ENCODE measurements around the gene GOSR1. TPM values are rescaled to one million over a fixed set of nuclear protein-coding genes. Genes with fewer than 3 reads are reported as not detected.

The GOSR1 gene
- total and polyA plus RNA-seq, 2 donors (not counting 1 experiment from before 2014, with no cell fraction given), result 19.1 to 66.6 TPM

GRCh38 chr17:30557916-30558685 lies 80.9 kb downstream of the GOSR1 start:
- Mint-ChIP-seq H3K27ac (no peak overlapping the region), H3K9me3 (ENCODE audit: insufficient read depth) (no peaks in the 10 kb centered on the region), H3K27me3 (no peaks in the 10 kb centered on the region), H3K4me3 (no peak overlapping the region), H3K4me1 (peaks cover 8% of the 10 kb centered on the region)
- TF ChIP-seq, protein P1, sequence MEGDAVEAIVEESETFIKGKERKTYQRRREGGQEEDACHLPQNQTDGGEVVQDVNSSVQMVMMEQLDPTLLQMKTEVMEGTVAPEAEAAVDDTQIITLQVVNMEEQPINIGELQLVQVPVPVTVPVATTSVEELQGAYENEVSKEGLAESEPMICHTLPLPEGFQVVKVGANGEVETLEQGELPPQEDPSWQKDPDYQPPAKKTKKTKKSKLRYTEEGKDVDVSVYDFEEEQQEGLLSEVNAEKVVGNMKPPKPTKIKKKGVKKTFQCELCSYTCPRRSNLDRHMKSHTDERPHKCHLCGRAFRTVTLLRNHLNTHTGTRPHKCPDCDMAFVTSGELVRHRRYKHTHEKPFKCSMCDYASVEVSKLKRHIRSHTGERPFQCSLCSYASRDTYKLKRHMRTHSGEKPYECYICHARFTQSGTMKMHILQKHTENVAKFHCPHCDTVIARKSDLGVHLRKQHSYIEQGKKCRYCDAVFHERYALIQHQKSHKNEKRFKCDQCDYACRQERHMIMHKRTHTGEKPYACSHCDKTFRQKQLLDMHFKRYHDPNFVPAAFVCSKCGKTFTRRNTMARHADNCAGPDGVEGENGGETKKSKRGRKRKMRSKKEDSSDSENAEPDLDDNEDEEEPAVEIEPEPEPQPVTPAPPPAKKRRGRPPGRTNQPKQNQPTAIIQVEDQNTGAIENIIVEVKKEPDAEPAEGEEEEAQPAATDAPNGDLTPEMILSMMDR (IDR thresholded peaks at IDR 0.05), result no peak
- no peak for TF ChIP-seq EZH2 (IDR thresholded peaks at IDR 0.05; ENCODE audit: borderline replicate concordance, insufficient read depth, low read depth, low read length, poor library complexity, severe bottlenecking)
- Histone ChIP-seq H3K27me3 (replicated peaks in 1 of 4; ENCODE audit: control extremely low read depth in 1 of 4, control insufficient read depth in 3 of 4, insufficient read depth in 4 of 4, low read length in 3 of 4) (no peaks in the 10 kb centered on the region), H4K20me1 (ENCODE audit: control insufficient read depth, insufficient read depth, low read length, poor library complexity, severe bottlenecking) (no peaks in the 10 kb centered on the region), H3K27ac (ENCODE audit: low read length in 2 of 2) (no peak overlapping the region), H3K36me3 (replicated peaks in 1 of 2; ENCODE audit: control extremely low read depth in 1 of 2, control insufficient read depth in 1 of 2, extremely low read depth in 1 of 2, insufficient read depth in 2 of 2, low read length in 1 of 2) (no peaks in the 10 kb centered on the region), H3K4me3 (ENCODE audit: control extremely low read depth in 1 of 5, extremely low read depth in 1 of 5, insufficient read depth in 1 of 5, low read depth in 2 of 5, low read length in 4 of 5) (no peak overlapping the region), H3K9ac (ENCODE audit: low read length) (no peak overlapping the region), H3K4me2 (replicated peaks; ENCODE audit: low read depth, low read length, poor library complexity, severe bottlenecking) (no peak overlapping the region), H2AFZ (ENCODE audit: insufficient read depth, low read depth, low read length, poor library complexity, severe bottlenecking) (no peak overlapping the region), H3K9me3 (ENCODE audit: control extremely low read depth in 1 of 3, control insufficient read depth in 2 of 3, insufficient read depth in 1 of 3, low read length in 2 of 3) (no peaks in the 10 kb centered on the region), H3K79me2 (ENCODE audit: control insufficient read depth, insufficient read depth, low read length) (no peaks in the 10 kb centered on the region), H3K4me1 (ENCODE audit: control insufficient read depth in 2 of 2, insufficient read depth in 2 of 2, low read length in 2 of 2) (peaks cover 0 to 8% of the 10 kb centered on the region in 2 donors)
- 78% methylated on average over 7 of the region's 8 CpGs for WGBS (ENCODE audit: insufficient coverage)
- ChIA-PET POLR2A (no interaction called here), CTCF (interaction anchor here (0.7 kb wide), 1 partner anchor 444 kb away, joined by 3 read pairs; no protein-coding TSS in a partner anchor)
- intact Hi-C loops (cut with micrococcal nuclease), result no loop called here
- ATAC-seq (ENCODE audit: low read depth) (no peak), DNase-seq (no peak)
